A549 (cell line): ENCODE results near the gene SORCS2. TPM values are rescaled to one million over a fixed set of nuclear protein-coding genes. Genes with fewer than 3 reads are reported as not detected.

ENCODE experiments used
- ATAC-seq, 2 experiments: fragments of 200-7000 bp in 1 of 2; fragments of >200 bp in 1 of 2; cut with Nextera tagmentation in 1 of 2; cut with Tn5 transposase in 1 of 2; 3 replicates each; pipeline versions ENCODE4 v1.8.0 to v1.9.1; 2018 to 2020; ENCODE audit warnings: mild to moderate bottlenecking in 1 of 2, moderate library complexity in 1 of 2
- CTCF ChIA-PET: fragments of 300-600 bp; sonication (Branson Sonifier 250); formaldehyde crosslinking; extraction: SDS; loops from one replicate; lab custom pipeline; 2021; ENCODE audit warnings: antibody characterized with exemption, inconsistent platforms; lab: Yijun Ruan, JAX
- POLR2A ChIA-PET: fragments of 350-600 bp; formaldehyde crosslinking; extraction: SDS; loops from one replicate; lab custom pipeline; 2021; ENCODE audit warnings: antibody characterized with exemption, inconsistent platforms; lab: Yijun Ruan, JAX
- DNase-seq, 2 experiments: peaks; one replicate each; pipeline versions ENCODE4 v3.0.0 to v3.0.0-alpha.2; 2011 to 2016; ENCODE audit warnings: low read depth in 1 of 2, low spot score in 1 of 2
- FAIRE-seq: peaks from 2 replicates; lab custom pipeline; 2011; peaks lifted over from hg19 to GRCh38; lab: Jason Lieb, UNC
- H3K27ac ChIP-seq, 2 experiments: fragments of >200 bp; sonication (Bioruptor Twin); formaldehyde crosslinking; 3 replicates each; pipeline ENCODE4 v1.5.1; 2016 to 2017
- H3K4me1 ChIP-seq: fragments of >200 bp; sonication (Bioruptor Twin); formaldehyde crosslinking; 3 replicates; pipeline ENCODE4 v1.6.1; 2016
- H3K4me2 ChIP-seq: fragments of >200 bp; sonication (Bioruptor Twin); formaldehyde crosslinking; 3 replicates; pipeline ENCODE4 v1.6.1; 2016
- H3K4me3 ChIP-seq: fragments of >200 bp; sonication (Bioruptor Twin); formaldehyde crosslinking; 3 replicates; pipeline ENCODE4 v1.5.1; 2016
- H3K9me3 ChIP-seq: fragments of >200 bp; sonication (Bioruptor Twin); formaldehyde crosslinking; 3 replicates; pipeline ENCODE4 v1.6.1; 2016
- BHLHE40 ChIP-seq: IDR thresholded peaks from 2 replicates; pipeline ENCODE4 v1.6.1; 2012; ENCODE audit warnings: low read depth, low read length, inconsistent platforms
- CEBPB ChIP-seq, 2 experiments: fragments of >200 bp in 1 of 2; sonication (Bioruptor Twin) in 1 of 2; formaldehyde crosslinking in 1 of 2; IDR thresholded peaks; 2 replicates each; pipeline ENCODE4 v1.6.1; 2012 to 2016
- FOXS1 ChIP-seq: fragments of 250-450 bp; sonication (Bioruptor Pico); IDR thresholded peaks from 2 replicates; pipeline ENCODE4 v1.5.0; 2020; ENCODE audit warnings: mild to moderate bottlenecking, moderate library complexity
- KDM5A ChIP-seq: fragments of 200-600 bp; sonication (generic); IDR thresholded peaks from 2 replicates; pipeline ENCODE4 v1.6.1; 2016; ENCODE audit warnings: antibody characterized with exemption, mild to moderate bottlenecking
- MAFK ChIP-seq: fragments of 450-650 bp; IDR thresholded peaks from 2 replicates; pipeline ENCODE4 v1.6.1; 2014; ENCODE audit not compliant: partially characterized antibody
- PHF8 ChIP-seq: fragments of 200-600 bp; sonication (generic); IDR thresholded peaks from 2 replicates; pipeline ENCODE4 v1.6.1; 2016; ENCODE audit warnings: low read depth, mild to moderate bottlenecking, antibody characterized with exemption, moderate library complexity, borderline replicate concordance
- RAD21 ChIP-seq, 2 experiments: fragments of >200 bp in 1 of 2; sonication (Bioruptor Twin) in 1 of 2; formaldehyde crosslinking in 1 of 2; IDR thresholded peaks in 1 of 2; conservative IDR thresholded peaks in 1 of 2; 2 replicates in 1 of 2; 3 replicates in 1 of 2; pipeline ENCODE4 v1.6.1; 2012 to 2018; ENCODE audit warnings: inconsistent platforms in 1 of 2
- RCOR1 ChIP-seq: fragments of 150-350 bp; IDR thresholded peaks from 2 replicates; pipeline ENCODE4 v1.6.1; 2014; ENCODE audit warnings: antibody characterized with exemption, low read length, low read depth
- SMC3 ChIP-seq: fragments of >200 bp; sonication (Bioruptor Twin); formaldehyde crosslinking; IDR thresholded peaks from 3 replicates; pipeline ENCODE4 v1.6.1; 2018; ENCODE audit warnings: inconsistent platforms
- ZC3H11A ChIP-seq: fragments of 450-650 bp; IDR thresholded peaks from 2 replicates; pipeline ENCODE4 v1.6.1; 2014; ENCODE audit warnings: antibody characterized with exemption, mild to moderate bottlenecking
- WGBS: methylation state at CpG from one replicate; pipeline ENCODE4 v1.1.6; 2017; ENCODE audit errors: missing lambda C conversion rate; 5-methylcytosine and 5-hydroxymethylcytosine counted together
- polyA plus RNA-seq, 4 experiments: library from polyadenylated mRNA; depleted of rRNA in 3 of 4; stranded (reverse); fragments of >200 nt; fragmentation: RNase III in 1 of 4; extraction: RNeasy Plus Mini Kit Qiagen cat#74134 plus additional on column Dnase treatment in 1 of 4; gene quantifications; 2 replicates in 3 of 4; 3 replicates in 1 of 4; pipeline ENCODE4 v1.2.3, GENCODE V29; 2011 to 2017
- TF ChIP-seq, protein P1 (sequence below): fragments of >200 bp; sonication (Bioruptor Twin); formaldehyde crosslinking; IDR thresholded peaks from 3 replicates; pipeline ENCODE4 v1.5.1; 2016
- TF ChIP-seq, protein P2 (sequence below): fragments of 150-350 bp; IDR thresholded peaks from 2 replicates; pipeline ENCODE4 v1.6.1; 2014; ENCODE audit warnings: low read depth, mild to moderate bottlenecking, low read length
- TF ChIP-seq, protein P3 (sequence below): IDR thresholded peaks from 2 replicates; pipeline ENCODE4 v1.6.1; 2012
- TF ChIP-seq, protein P4 (sequence below): fragments of 250-450 bp; sonication (Bioruptor Pico); IDR thresholded peaks from 2 replicates; pipeline ENCODE4 v1.5.0; 2021; ENCODE audit warnings: mild to moderate bottlenecking, moderate library complexity, borderline replicate concordance
- TF ChIP-seq, protein P5 (sequence below): fragments of 450-650 bp; IDR thresholded peaks from 2 replicates; pipeline ENCODE4 v1.6.1; 2014; ENCODE audit warnings: antibody characterized with exemption

Gene SORCS2
- polyA plus RNA-seq, 2 of the 4 experiments (the other 2 are of a cell fraction): 1.4 to 4.6 TPM

DNA sequence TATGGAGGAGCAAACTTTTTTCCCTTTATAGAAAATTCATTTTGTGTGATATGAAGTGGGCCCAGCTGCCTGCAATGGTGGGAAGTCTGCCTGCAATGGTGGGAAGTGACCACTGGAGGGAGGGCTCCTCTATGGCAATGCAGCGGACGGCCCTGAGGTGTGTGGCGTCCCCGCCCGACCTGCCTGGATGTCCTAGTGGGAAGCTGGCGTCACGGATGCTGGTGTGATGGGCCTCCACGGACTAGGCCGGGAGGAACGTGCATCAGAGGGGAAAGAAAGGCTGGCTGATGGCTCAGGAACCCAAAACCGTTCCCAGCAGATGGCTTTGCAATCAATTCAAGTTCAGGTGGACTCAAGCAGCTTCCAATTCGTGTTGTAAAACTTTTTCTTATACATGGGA, 569.4 kb downstream of the SORCS2 start:
- DNase-seq (peak; percentile 49 to 57), ATAC-seq (peak in 1 of 2 experiments; percentile 82; a peak in 3 of 6 replicates)
- H3K4me2 ChIP-seq: no peak overlapping the region
- CTCF ChIA-PET: interaction anchor here (0.8 to 2.3 kb wide), 16 partner anchors 8 to 394 kb away, joined by 3 to 13 read pairs (median 3); no protein-coding TSS in a partner anchor
- H3K9me3 ChIP-seq: no peaks in the 10 kb centered on the region
- peak overlapping the region in 1 of 2 experiments; percentile 82; a peak in 3 of 6 replicates for H3K27ac ChIP-seq
- H3K4me3 ChIP-seq: no peak overlapping the region
- POLR2A ChIA-PET: no interaction called here
- WGBS: 79% methylated on average over 12 of the region's 12 CpGs
- TF ChIP-seq, protein P1, sequence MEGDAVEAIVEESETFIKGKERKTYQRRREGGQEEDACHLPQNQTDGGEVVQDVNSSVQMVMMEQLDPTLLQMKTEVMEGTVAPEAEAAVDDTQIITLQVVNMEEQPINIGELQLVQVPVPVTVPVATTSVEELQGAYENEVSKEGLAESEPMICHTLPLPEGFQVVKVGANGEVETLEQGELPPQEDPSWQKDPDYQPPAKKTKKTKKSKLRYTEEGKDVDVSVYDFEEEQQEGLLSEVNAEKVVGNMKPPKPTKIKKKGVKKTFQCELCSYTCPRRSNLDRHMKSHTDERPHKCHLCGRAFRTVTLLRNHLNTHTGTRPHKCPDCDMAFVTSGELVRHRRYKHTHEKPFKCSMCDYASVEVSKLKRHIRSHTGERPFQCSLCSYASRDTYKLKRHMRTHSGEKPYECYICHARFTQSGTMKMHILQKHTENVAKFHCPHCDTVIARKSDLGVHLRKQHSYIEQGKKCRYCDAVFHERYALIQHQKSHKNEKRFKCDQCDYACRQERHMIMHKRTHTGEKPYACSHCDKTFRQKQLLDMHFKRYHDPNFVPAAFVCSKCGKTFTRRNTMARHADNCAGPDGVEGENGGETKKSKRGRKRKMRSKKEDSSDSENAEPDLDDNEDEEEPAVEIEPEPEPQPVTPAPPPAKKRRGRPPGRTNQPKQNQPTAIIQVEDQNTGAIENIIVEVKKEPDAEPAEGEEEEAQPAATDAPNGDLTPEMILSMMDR: peak; percentile 43
- TF ChIP-seq, protein P2, sequence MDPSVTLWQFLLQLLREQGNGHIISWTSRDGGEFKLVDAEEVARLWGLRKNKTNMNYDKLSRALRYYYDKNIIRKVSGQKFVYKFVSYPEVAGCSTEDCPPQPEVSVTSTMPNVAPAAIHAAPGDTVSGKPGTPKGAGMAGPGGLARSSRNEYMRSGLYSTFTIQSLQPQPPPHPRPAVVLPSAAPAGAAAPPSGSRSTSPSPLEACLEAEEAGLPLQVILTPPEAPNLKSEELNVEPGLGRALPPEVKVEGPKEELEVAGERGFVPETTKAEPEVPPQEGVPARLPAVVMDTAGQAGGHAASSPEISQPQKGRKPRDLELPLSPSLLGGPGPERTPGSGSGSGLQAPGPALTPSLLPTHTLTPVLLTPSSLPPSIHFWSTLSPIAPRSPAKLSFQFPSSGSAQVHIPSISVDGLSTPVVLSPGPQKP: no peak
- TF ChIP-seq, protein P3, sequence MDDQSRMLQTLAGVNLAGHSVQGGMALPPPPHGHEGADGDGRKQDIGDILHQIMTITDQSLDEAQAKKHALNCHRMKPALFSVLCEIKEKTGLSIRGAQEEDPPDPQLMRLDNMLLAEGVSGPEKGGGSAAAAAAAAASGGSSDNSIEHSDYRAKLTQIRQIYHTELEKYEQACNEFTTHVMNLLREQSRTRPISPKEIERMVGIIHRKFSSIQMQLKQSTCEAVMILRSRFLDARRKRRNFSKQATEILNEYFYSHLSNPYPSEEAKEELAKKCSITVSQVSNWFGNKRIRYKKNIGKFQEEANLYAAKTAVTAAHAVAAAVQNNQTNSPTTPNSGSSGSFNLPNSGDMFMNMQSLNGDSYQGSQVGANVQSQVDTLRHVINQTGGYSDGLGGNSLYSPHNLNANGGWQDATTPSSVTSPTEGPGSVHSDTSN: no peak
- TF ChIP-seq RCOR1: no peak
- peak; percentile 33; the same call in 1 of the 3 replicates for TF ChIP-seq SMC3
- TF ChIP-seq, protein P4, sequence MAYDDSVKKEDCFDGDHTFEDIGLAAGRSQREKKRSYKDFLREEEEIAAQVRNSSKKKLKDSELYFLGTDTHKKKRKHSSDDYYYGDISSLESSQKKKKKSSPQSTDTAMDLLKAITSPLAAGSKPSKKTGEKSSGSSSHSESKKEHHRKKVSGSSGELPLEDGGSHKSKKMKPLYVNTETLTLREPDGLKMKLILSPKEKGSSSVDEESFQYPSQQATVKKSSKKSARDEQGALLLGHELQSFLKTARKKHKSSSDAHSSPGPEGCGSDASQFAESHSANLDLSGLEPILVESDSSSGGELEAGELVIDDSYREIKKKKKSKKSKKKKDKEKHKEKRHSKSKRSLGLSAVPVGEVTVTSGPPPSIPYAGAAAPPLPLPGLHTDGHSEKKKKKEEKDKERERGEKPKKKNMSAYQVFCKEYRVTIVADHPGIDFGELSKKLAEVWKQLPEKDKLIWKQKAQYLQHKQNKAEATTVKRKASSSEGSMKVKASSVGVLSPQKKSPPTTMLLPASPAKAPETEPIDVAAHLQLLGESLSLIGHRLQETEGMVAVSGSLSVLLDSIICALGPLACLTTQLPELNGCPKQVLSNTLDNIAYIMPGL (CRISPR knock-in tag): no peak
- TF ChIP-seq RAD21 (conservative IDR thresholded peaks at IDR 0.05 in 1 of 2, IDR thresholded peaks at IDR 0.05 in 1 of 2): peak; percentile 25 to 34; a peak in 2 of 5 replicates
- TF ChIP-seq, all 56 proteins: peak for 3
- FAIRE-seq: no peak
- peaks cover 13% of the 10 kb centered on the region for H3K4me1 ChIP-seq

DNA sequence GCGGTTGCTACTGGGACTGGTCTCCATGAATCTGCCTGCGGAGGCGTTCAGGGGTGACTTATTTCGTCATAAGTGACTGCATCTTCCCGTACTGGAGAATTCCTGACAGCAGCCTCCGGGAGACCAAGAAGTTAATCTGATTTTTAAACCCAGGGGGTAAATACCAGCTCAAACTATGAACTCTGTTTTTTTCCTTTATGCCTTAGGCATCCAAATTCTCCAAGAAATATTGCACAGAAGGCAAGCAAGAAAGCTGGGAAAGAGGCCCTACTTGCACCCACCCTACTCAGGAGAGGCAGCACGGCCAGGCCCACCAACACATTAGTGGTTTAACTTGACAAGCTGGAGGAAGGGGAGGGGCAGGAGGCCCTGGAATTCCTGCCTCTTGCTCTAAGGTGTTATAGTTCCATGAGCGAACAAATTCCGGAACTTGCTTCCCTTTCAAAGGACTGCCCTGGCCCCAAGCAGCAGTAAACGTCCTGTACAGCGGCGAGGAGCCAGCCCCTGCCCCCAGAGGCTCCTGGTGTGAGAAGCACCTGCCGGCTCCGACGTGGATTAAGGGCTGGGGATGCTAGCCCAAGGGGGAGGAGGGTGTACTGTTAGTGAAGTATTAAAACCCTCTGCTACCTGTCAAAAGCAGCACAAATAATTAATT, 570.2 kb downstream of the SORCS2 start:
- POLR2A ChIA-PET: no interaction called here
- FAIRE-seq: no peak
- CTCF ChIA-PET: interaction anchor here (0.8 to 1.8 kb wide), 12 partner anchors 9 to 239 kb away, joined by 3 to 13 read pairs (median 3); no protein-coding TSS in a partner anchor

More for the DNA sequence above, 570.2 kb downstream of the SORCS2 start:
- Histone ChIP-seq H3K27ac (no peak overlapping the region), H3K9me3 (no peaks in the 10 kb centered on the region), H3K4me2 (no peak overlapping the region), H3K4me3 (no peak overlapping the region), H3K4me1 (peaks cover 13% of the 10 kb centered on the region)
- ATAC-seq (no peak), DNase-seq (no peak)
- 89% methylated on average over 12 of the region's 15 CpGs for WGBS
- no peak for TF ChIP-seq FOXS1 (CRISPR knock-in tag)
- TF ChIP-seq PHF8: no peak
- TF ChIP-seq, protein P2: no peak
- no peak for TF ChIP-seq BHLHE40
- no peak for TF ChIP-seq CEBPB (IDR thresholded peaks at IDR 0.05)
- TF ChIP-seq ZC3H11A: no peak
- no peak for TF ChIP-seq KDM5A
- TF ChIP-seq, protein P5, sequence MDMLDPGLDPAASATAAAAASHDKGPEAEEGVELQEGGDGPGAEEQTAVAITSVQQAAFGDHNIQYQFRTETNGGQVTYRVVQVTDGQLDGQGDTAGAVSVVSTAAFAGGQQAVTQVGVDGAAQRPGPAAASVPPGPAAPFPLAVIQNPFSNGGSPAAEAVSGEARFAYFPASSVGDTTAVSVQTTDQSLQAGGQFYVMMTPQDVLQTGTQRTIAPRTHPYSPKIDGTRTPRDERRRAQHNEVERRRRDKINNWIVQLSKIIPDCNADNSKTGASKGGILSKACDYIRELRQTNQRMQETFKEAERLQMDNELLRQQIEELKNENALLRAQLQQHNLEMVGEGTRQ: no peak
- no peak for TF ChIP-seq RAD21 (conservative IDR thresholded peaks at IDR 0.05 in 1 of 2, IDR thresholded peaks at IDR 0.05 in 1 of 2)
- TF ChIP-seq MAFK: no peak
